Effector CD4-positive, alpha-beta T cell (primary cell): Measurements from ENCODE around the gene CCSER1.

ENCODE experiments used
- DNase-seq: peaks from one replicate; pipeline ENCODE4 v3.0.0-alpha.2; 2020

The CCSER1 gene

DNA sequence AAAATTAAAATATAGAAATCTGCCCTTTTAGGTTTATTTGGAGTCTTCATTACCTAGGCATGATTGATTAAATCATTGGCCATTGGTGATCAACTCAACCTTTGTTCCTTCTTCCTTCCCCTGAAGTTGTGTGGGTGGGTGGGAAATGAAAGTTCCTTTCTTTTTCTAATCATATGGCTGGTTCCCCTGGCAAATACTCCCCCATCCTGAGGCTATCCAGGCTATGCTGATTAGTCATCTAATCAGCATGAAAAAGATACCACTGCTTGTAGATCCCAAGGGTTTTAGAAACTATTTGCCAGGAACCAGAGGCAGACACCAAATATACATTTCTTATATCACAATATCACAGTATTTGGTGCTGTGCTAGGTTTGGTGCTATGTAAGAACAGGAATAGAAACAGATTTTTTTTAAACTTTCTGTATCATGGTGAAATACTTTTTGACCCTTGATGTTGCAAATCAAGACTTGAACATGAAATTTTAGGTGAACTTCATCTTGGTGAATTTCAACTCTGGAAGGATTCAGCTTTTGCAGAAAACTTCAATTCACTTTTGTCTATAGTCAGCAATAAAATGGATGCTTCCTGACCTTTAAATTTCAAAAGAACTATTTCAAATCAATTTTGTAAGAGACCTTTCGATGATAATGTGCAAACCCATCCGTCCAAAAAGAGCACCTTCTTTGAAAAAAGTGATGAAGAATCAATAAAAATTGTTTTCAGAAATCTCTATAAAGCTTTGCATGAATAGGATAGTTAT is 71.1 kb downstream of the CCSER1 start:
- DNase-seq: no peak

DNA sequence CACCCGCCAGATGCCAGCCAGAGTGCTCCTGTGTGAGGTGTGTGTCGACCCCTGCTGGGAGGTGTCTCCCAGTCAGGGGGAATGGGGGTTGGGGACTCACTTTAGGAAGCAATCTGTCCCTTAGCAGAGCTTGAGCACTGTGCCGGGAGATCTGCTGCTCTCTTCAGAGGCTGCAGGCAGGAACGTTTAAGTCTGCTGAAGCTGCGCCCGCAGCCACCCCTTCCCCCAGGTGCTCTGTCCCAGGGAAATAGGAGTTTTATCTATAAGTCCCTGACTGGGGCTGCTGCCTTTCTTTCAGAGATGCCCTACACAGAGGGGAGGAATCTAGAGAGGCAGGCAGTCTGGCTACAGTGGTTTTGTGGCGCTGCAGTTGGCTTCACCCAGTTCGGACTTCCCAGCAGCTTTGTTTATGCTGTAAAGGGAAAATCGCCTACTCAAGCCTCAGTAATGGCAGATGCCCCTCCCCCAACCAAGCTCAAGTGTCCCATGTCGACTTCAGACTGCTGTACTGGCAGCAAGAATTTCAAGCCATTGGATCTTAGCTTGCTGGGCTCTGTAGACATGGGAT is 80.8 kb downstream of the CCSER1 start:
- DNase-seq: no peak

DNA sequence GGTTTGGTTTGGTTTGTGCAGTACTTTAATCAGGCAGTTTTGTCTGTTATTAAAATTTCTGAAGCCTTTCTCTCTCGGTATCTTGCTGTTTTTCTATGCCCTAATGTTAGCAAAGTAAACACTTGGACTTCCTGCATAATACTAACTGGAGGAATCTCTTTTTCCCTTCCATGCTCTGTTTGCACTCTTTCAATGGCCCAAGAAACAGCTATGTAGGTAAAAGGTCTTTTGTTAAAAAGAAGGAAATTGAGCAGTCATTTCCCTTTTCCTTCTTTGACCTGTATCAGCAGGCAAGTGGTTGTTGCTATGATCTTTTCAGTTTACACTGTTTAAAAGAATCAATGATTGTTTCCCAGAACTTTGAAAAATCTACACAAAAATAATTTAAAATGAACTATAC is 82.7 kb downstream of the CCSER1 start:
- DNase-seq: no peak

DNA sequence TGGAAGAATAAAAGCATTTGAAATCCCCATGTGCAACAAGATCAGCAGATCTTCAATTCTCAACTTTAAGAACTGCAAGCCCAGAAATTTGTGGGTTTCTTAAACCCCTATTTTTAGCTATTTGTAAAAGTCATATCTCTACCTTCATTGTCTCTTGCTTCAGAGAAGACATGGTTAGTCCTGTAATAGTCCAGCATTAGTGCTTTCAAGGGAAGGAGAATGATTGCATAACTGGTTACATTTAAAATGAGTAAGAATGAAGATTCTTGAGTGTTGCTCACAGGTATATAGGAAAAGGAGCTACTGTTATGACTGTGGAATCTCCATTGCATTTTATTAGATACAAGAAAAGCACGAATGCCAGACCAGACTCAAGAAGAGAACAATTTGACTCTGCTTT is 84.0 kb downstream of the CCSER1 start:
- no peak for DNase-seq

DNA sequence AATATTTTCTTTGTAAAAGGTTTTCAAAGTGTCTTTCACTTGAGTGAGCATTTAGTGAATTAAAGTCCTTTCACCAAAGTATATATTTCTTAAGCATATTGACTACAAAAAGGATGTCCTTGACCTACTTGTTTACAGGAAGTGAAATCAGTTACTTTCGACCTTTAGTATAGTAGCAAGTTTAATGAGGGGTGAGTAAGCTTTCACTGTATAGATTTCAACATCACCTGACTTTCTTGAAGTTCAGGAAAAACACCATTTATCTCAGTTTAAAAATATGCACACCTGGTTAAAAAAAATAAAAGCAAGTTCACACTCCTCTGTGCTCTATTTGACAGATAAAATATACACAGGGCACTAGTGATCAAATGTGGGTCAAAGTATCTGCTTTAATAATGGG is 88.1 kb downstream of the CCSER1 start:
- no peak for DNase-seq

DNA sequence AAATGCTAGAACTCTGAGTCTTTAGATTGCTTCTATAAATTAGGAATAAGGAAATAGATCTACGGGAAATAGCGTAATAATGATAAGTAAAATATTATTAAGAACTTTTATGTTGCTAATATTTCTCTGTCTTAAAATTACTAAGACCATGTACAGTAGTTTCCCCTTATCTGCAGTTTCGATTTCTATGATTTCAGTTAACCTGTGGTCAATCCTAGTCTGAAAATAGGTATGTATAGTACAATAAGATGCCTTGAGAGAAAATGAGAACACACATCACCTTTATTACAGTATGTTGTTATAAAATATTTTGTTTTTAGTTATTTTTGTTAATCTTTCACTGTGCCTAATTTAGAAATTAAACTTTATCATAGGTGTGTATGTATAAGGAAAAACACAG is 92.6 kb downstream of the CCSER1 start:
- no peak for DNase-seq

GRCh38 chr4:90220459-90220858 is 93.3 kb downstream of the CCSER1 start:
- no peak for DNase-seq

DNA sequence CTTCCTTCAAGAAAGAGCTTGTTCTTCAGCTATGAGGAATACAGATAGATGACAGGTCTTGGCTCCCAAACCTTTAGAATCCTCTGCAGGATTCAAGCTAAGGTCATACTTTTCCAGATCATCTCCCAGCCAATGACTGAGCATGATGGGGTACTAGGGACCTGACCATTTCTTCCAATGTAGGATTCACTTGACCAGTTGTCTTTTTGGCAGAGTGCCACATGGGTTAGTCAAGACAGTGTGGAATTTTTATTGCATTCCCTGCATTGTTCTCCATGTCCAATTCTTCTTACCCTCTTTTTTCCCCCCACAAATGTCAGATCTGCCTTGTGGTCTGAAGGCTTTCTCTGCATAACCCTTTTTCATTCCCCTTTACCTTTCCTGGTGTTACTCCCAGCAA is 99.5 kb downstream of the CCSER1 start:
- no peak for DNase-seq

DNA sequence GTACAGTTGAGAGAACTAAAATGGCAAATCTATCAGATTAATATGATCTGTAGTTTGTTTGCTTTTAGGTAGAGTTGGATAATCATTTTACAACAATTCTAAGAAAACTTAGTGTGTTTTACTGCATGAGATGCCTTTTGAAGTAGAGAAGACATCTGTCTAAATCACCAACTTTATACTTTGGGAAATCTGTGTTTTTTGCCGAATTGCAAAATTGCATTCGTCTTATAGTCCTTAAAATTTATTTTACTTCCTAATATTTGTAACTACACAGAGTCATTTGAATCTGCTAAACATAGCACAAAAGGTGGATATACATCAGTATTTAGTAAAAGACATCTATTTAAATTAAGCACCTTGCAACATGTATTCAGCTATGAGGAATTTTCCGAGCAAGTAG is 100.0 kb downstream of the CCSER1 start:
- no peak for DNase-seq

DNA sequence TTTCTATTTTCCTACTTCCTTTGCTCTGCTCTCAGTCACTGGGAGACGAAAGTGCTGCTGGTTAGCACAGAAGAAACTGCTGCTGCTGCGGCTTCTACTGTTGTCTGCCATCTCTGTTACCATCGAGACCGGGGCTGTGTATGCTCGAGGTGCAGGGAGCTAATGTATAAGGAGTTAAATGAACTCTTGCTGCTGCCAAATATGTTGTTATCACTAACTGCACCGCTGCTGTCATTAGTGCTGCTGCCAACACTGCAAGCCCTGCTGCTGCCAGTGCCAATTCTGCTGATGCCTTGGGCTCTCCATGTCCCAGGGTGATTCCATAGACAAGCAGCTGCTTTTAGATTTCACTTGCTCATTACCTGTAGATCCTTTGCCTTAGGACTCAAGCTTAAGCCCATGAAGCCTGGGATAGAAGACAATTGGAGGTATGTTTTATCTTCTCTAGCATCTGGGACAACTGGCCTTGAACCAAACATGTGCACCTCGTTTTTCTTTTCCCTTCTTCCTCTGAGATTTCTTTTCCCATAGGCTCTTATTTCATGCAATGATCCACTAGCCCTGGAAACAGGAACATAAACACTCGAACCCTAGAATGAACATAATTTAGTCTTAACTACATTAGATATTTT is 107.8 kb downstream of the CCSER1 start:
- DNase-seq: no peak

- no peak for DNase-seq
Measured at GRCh38 chr4:90237751-90238530, 110.7 kb downstream of the CCSER1 start.

- DNase-seq: no peak
Measured at GRCh38 chr4:90240333-90240732, 113.1 kb downstream of the CCSER1 start.

GRCh38 chr4:90241008-90241407 is 113.8 kb downstream of the CCSER1 start:
- DNase-seq: no peak

DNA sequence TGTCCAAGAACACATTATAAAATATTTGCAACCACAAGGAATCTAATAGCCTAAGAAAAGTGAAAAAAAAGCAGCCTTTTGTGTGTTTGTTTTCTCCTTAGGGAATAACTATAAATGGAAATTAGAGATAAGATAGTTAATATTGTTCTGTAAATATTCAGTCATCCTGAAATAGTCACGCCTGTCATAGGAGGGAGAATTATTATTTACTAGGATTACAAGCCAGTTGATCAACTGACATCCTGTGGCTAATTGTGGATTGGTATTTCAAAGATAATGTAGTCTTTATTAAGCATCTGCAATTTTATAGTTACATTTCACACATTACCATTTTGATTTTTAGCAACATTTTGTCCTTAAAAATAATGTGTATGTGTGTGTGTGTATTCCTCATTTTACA is 118.6 kb downstream of the CCSER1 start:
- DNase-seq: no peak

- no peak for DNase-seq
Measured at GRCh38 chr4:90246816-90247215, 119.6 kb downstream of the CCSER1 start.

DNA sequence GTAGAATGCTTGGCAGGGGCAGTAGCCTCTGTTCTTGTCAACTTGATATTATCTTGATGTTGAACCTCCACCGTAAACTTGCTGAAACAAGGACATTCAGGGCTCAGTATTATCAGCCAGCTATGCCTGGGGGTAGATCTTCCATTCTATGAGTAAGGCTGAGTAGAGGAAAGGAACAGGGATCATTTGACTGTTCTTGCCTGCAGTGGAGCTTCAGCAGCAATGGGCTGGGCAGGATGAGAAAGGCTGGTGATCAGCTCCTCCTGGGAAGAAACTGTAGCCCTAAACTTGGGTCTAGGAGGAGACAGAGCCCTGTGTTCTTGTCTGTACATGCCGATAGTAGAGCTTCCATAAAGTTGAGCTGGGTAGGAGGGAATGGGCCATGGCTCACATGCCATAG is 127.2 kb downstream of the CCSER1 start:
- no peak for DNase-seq

DNA sequence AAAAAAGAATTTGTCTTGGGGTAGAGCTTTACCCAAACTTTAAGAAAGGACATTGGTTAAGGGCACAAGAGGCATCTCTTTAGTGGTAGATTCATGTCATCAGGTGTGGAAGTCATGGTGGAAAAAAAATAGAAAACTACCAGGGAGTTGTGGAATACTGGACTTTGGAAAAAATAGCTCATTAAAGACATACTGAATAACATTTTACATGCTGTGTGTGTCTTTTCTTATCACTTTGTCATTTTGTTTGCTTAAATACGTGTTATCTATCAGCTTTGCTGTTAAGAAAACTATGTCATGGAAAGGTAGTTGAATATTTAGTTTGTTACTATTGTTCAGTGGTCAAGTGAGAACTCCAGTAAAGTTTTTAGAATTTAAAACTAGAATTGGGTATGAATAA is 147.0 kb downstream of the CCSER1 start:
- no peak for DNase-seq

GRCh38 chr4:90280954-90281353 is 153.8 kb downstream of the CCSER1 start:
- DNase-seq: no peak

- no peak for DNase-seq
Measured at GRCh38 chr4:90281541-90282355, 154.6 kb downstream of the CCSER1 start.

DNA sequence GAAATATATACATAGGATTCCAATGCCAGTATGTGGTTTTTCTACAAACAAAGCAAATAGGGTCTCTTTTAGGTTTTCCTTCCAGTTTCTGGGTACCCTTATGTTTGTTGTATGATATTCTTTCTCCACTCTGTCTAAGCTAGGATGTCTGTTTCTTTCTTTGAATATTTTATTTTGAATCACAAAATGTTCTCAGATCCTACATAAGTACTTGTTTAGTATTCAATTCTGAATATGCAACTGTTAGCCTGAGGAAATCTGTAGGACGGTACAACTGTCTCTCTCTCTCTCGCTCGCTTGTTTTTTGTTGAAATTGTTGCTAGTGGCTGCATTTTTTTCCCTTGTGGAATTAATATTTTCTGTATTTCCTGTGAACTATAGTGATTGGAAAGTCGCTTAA is 163.2 kb downstream of the CCSER1 start:
- no peak for DNase-seq

DNA sequence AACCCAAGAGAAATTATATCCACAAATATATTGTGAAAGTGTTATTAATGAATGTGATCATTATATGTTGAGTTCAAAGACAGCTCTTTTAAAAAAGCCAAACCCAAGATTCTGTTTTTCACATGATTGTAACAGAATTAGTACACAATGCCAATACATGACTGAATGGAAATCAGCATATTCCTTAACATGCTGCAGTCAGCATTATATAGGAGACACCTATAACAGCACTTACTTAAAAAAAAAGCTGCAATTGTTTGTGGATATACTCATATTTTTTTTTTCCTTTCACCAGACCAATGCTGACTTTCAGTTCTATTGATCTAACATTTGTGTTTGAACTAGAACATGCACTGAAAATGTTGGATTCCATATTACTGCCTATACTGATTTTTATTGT is 165.2 kb downstream of the CCSER1 start:
- DNase-seq: no peak

DNA sequence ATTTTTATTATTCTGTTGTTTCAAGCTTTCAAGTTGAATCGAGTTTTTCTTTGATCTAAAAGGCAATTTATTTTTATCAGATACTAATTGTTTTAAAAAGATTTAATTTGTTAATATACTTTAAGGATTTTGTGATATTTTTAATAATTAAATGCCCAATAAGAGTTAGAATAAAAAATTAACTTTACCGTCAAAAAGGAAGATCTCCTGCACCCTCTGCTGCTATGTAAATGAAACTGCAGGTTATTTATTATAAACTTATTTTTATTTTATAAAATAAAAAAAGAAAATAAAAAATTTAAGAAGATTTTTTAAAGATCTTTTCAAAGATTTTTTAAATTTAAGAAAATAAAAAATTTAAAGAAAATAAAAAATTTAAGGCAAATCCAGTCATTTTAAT is 166.1 kb downstream of the CCSER1 start:
- DNase-seq: no peak

GRCh38 chr4:90299373-90299772 is 172.2 kb downstream of the CCSER1 start:
- no peak for DNase-seq
